Endothelial cell of umbilical vein (primary cell): Measurements from ENCODE around the gene SAMD4A. TPM values are rescaled to one million over a fixed set of nuclear protein-coding genes. Genes with fewer than 3 reads are reported as not detected.

Experiments used
- BruUV-seq: library from RNA; stranded (reverse); fragments of 400-500 nt; replicated peaks from 2 replicates; lab custom pipeline; 2021; lab: Mats Ljungman, UMichigan
- CTCF ChIA-PET: fragments of 300-600, 350-600 bp; sonication (Branson Sonifier 250); formaldehyde crosslinking; loops from one replicate; lab custom pipeline; 2021; ENCODE audit warnings: antibody characterized with exemption, inconsistent platforms; lab: Charles Lee
- POLR2A ChIA-PET: fragments of 300-600, 350-600 bp; sonication (Branson Sonifier 250); formaldehyde crosslinking; loops from one replicate; lab custom pipeline; 2021; ENCODE audit warnings: antibody characterized with exemption, inconsistent platforms; lab: Charles Lee
- DNase-seq: peaks from one replicate; pipeline ENCODE4 v3.0.0-alpha.2; 2011; ENCODE audit warnings: low read depth, low spot score
- FAIRE-seq: peaks from 2 replicates; lab custom pipeline; 2011; peaks lifted over from hg19 to GRCh38; lab: Jason Lieb, UNC
- H2AFZ ChIP-seq: 2 replicates; pipeline ENCODE4 v1.6.0; 2012; ENCODE audit warnings: low read depth, low read length, control low read depth, inconsistent platforms
- H3K27ac ChIP-seq: 2 replicates; pipeline ENCODE4 v1.5.1; 2011; ENCODE audit warnings: low read depth, mild to moderate bottlenecking, control low read depth, low read length, moderate library complexity; ENCODE audit not compliant: insufficient read depth
- H3K27me3 ChIP-seq, 2 experiments: 2 replicates each; pipeline versions ENCODE4 v1.6.0 to v1.6.1; 2011; ENCODE audit warnings: low read length in 2 of 2, mixed read lengths in 1 of 2; ENCODE audit not compliant: control insufficient read depth in 2 of 2, insufficient read depth in 2 of 2
- H3K36me3 ChIP-seq, 2 experiments: 2 replicates in 1 of 2; 3 replicates in 1 of 2; pipeline ENCODE4 v1.5.1; 2011; ENCODE audit warnings: low read length in 2 of 2, mild to moderate bottlenecking in 1 of 2, moderate library complexity in 1 of 2; ENCODE audit not compliant: control insufficient read depth in 2 of 2, insufficient read depth in 2 of 2; ENCODE audit errors: extremely low read depth in 1 of 2
- H3K4me1 ChIP-seq: 3 replicates; pipeline ENCODE4 v1.5.1; 2011; ENCODE audit warnings: mild to moderate bottlenecking, low read length; ENCODE audit not compliant: control insufficient read depth, insufficient read depth; ENCODE audit errors: extremely low read depth
- H3K4me2 ChIP-seq: 2 replicates; pipeline ENCODE4 v1.6.1; 2011; ENCODE audit warnings: low read length, control low read depth, mixed read lengths; ENCODE audit not compliant: insufficient read depth
- H3K4me3 ChIP-seq, 3 experiments: fragments of 200-600 bp in 1 of 3; sonication (generic), shearing (Covaris generic) in 1 of 3; replicated peaks in 1 of 3; 2 replicates each; pipeline ENCODE4 v1.5.1; 2011 to 2016; ENCODE audit warnings: control low read depth in 3 of 3, low read length in 3 of 3, mild to moderate bottlenecking in 2 of 3, inconsistent platforms in 1 of 3, low read depth in 1 of 3, moderate library complexity in 1 of 3; ENCODE audit not compliant: insufficient read depth in 1 of 3
- H3K79me2 ChIP-seq: 2 replicates; pipeline ENCODE4 v1.6.0; 2012; ENCODE audit warnings: low read length, inconsistent platforms; ENCODE audit not compliant: control insufficient read depth, insufficient read depth
- H3K9ac ChIP-seq: replicated peaks from 2 replicates; pipeline ENCODE3; 2011; ENCODE audit warnings: low read length, control low read depth; ENCODE audit not compliant: insufficient read depth; ENCODE audit errors: extremely low read depth
- H3K9me1 ChIP-seq: replicated peaks from 3 replicates; pipeline ENCODE4 v1.6.0; 2011; ENCODE audit warnings: mild to moderate bottlenecking, low read length; ENCODE audit not compliant: control insufficient read depth, insufficient read depth; ENCODE audit errors: extremely low read depth
- H3K9me3 ChIP-seq: replicated peaks from 2 replicates; pipeline ENCODE4 v1.5.1; 2012; ENCODE audit warnings: low read length, inconsistent platforms; ENCODE audit not compliant: control insufficient read depth, insufficient read depth
- H4K20me1 ChIP-seq: replicated peaks from 2 replicates; pipeline ENCODE3; 2011; ENCODE audit warnings: mild to moderate bottlenecking, low read length; ENCODE audit not compliant: control insufficient read depth, insufficient read depth; ENCODE audit errors: extremely low read depth
- EZH2 ChIP-seq: IDR thresholded peaks from 2 replicates; pipeline ENCODE4 v1.6.1; 2012; ENCODE audit warnings: borderline replicate concordance, low read depth, mild to moderate bottlenecking, moderate library complexity, low read length, inconsistent platforms; ENCODE audit not compliant: severe bottlenecking
- FOS ChIP-seq: IDR thresholded peaks from 2 replicates; pipeline ENCODE4 v1.6.1; 2011; ENCODE audit warnings: mild to moderate bottlenecking, low read length, moderate library complexity, borderline replicate concordance; ENCODE audit not compliant: insufficient read depth
- GATA2 ChIP-seq: IDR thresholded peaks from 2 replicates; pipeline ENCODE4 v1.7.0; 2011; ENCODE audit warnings: low read depth, mild to moderate bottlenecking, moderate library complexity, mixed read lengths, low read length; ENCODE audit not compliant: insufficient read length, insufficient read depth
- JUN ChIP-seq: IDR thresholded peaks from 2 replicates; pipeline ENCODE4 v1.6.1; 2011; ENCODE audit warnings: borderline replicate concordance, low read depth; ENCODE audit not compliant: insufficient read length, insufficient read depth
- dilution Hi-C: fragments of 300-500 bp; cut with MboI; formaldehyde crosslinking; loops from one replicate; pipeline ENCODE4 v1.15.0; 2019; ENCODE audit warnings: low sequenced_read_pairs; ENCODE audit not compliant: extremely low pct_ligation_motif_present
- intact Hi-C: fragments of 100-400 bp; cut with micrococcal nuclease; formaldehyde crosslinking; loops from one replicate; pipeline ENCODE4 v1.10.0; 2022
- polyA plus RNA-seq, 4 experiments: library from polyadenylated mRNA; depleted of rRNA in 3 of 4; stranded (reverse) in 3 of 4; unstranded in 1 of 4; fragments of >200 nt; gene quantifications; 2 replicates each; pipeline versions ENCODE4 v1.2.1 to v1.2.3, GENCODE V29; 2011 to 2012; ENCODE audit warnings: missing spikeins in 1 of 4
- total RNA-seq: library from RNA; stranded (reverse); gene quantifications from 2 replicates; pipeline ENCODE4 v1.2.3, GENCODE V29; 2021

The SAMD4A gene
- total and polyA plus RNA-seq, 2 donors (not counting 3 experiments of a cell fraction or from before 2014, with no cell fraction given), result 37.7 to 95.3 TPM

DNA sequence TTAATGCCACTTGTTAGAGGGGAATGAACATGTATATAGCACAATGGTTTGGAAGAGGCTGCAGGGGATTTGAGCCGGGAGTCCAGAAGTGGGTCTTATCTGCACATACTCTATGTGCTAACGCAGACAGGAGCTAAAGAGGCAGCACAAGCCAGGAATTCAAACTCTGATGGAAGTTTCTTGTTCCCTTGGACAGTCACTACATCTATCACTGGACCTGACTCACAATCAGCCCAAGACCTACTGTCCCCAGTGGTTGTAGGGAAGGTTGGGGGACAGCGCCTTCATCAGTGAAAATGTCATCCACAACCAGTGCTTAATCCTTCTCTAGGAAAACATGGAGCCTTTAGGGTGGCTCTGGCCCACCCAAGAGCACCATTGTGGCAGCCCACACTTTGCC lies 227.9 kb downstream of the SAMD4A start:
- Histone ChIP-seq H3K9me3 (no peaks in the 10 kb centered on the region), H4K20me1 (no peaks in the 10 kb centered on the region), H3K9ac (no peak overlapping the region), H3K27me3 (no peaks in the 10 kb centered on the region), H3K4me2 (no peak overlapping the region), H3K79me2 (no peaks in the 10 kb centered on the region), H2AFZ (no peak overlapping the region), H3K36me3 (peaks cover 5 to 7% of the 10 kb centered on the region in 2 experiments), H3K9me1 (no peaks in the 10 kb centered on the region), H3K4me1 (peaks cover 13% of the 10 kb centered on the region), H3K27ac (no peak overlapping the region), H3K4me3 (no peak overlapping the region)
- DNase-seq, result no peak
- ChIA-PET POLR2A (no interaction called here), CTCF (interaction anchor here (1.2 kb wide), 1 partner anchor 10 kb away, joined by 7 read pairs; no protein-coding TSS in a partner anchor)
- FAIRE-seq, result no peak
- intact Hi-C loops, result no loop called here
- dilution Hi-C loops, result no loop called here
- no TSS peak for BruUV-seq
- no peak for TF ChIP-seq GATA2

DNA sequence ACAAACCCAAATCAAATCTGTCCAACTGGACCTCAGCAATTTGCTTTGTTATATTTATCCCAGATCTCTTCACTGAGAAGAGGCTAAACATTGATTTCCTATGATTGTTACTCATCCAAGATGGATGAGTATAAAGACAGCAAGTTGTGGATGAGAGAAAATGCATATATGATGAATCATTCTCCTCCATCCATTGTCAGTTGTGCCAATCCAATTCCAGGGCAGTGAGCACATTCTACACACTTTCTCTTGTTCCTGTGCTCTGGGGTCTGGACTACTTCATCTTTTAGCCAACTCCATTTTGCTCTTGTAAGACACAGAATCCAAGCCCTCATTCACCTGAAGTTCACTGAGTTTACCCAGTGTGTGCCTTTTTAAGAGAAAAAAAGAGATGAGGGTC lies 230.0 kb downstream of the SAMD4A start:
- Histone ChIP-seq H3K27ac (no peak overlapping the region), H3K4me1 (peaks cover 13% of the 10 kb centered on the region), H4K20me1 (no peaks in the 10 kb centered on the region), H3K27me3 (no peaks in the 10 kb centered on the region), H3K9ac (no peak overlapping the region), H3K4me2 (no peak overlapping the region), H3K9me3 (no peaks in the 10 kb centered on the region), H2AFZ (no peak overlapping the region), H3K4me3 (no peak overlapping the region), H3K9me1 (no peaks in the 10 kb centered on the region), H3K36me3 (no peaks in the 10 kb centered on the region), H3K79me2 (no peaks in the 10 kb centered on the region)
- FAIRE-seq, result no peak
- CTCF ChIA-PET, result interaction anchor here (0.9 to 1.4 kb wide), 5 partner anchors 9 to 229 kb away, joined by 3 to 4 read pairs (median 3); no protein-coding TSS in a partner anchor
- no TSS peak for BruUV-seq
- intact Hi-C loops (no loop called here), dilution Hi-C loops (no loop called here)
- peak; percentile 33 for DNase-seq
- POLR2A ChIA-PET, result no interaction called here
- TF ChIP-seq EZH2 (no peak), JUN (peak; percentile 65), FOS (peak; percentile 82)
